Left ventricle myocardium inferior (tissue), 1 donor: ENCODE results near the gene CSPG5. TPM values are rescaled to one million over a fixed set of nuclear protein-coding genes. Genes with fewer than 3 reads are reported as not detected.

Experiments
- DNase-seq: peaks from one replicate; pipeline ENCODE4 v3.0.0-alpha.2; 2020
- H3K27ac ChIP-seq: fragments of 200-600 bp; replicated peaks from 2 replicates; pipeline ENCODE4 v1.8.0; 2021
- H3K27me3 ChIP-seq: fragments of 200-600 bp; 2 replicates; pipeline ENCODE4 v1.8.0; 2021; ENCODE audit warnings: low read depth
- H3K36me3 ChIP-seq: fragments of 200-600 bp; 2 replicates; pipeline ENCODE4 v1.8.0; 2021
- H3K4me1 ChIP-seq: fragments of 200-600 bp; 2 replicates; pipeline ENCODE4 v1.8.0; 2021
- H3K4me3 ChIP-seq: fragments of 200-600 bp; 2 replicates; pipeline ENCODE4 v1.8.0; 2021; ENCODE audit warnings: mild to moderate bottlenecking, moderate library complexity
- H3K9me3 ChIP-seq: fragments of 200-600 bp; replicated peaks from 2 replicates; pipeline ENCODE4 v1.8.0; 2021
- intact Hi-C: fragments of 100-400 bp; cut with micrococcal nuclease; formaldehyde crosslinking; loops from one replicate; pipeline ENCODE4 v1.11.0; 2022
- total RNA-seq: library from RNA; stranded (reverse); fragmentation: NEBNext Ultra II Directional; extraction: Animal tissue kit (Norgen Biotek cat#: 25700); gene quantifications from one replicate; pipeline ENCODE4 v1.2.1, GENCODE V29; 2021
- TF ChIP-seq, protein P1 (sequence below): fragments of 200-600 bp; IDR thresholded peaks from 2 replicates; pipeline ENCODE4 v1.8.0; 2021; ENCODE audit warnings: antibody characterized with exemption, mild to moderate bottlenecking, borderline replicate concordance
- donor health status: DM: no; HTN: yes; CAD: no; lungs with severe emphysema.

Gene CSPG5
- total RNA-seq, 1 donor from 2014 or later: 0.22 TPM

DNA sequence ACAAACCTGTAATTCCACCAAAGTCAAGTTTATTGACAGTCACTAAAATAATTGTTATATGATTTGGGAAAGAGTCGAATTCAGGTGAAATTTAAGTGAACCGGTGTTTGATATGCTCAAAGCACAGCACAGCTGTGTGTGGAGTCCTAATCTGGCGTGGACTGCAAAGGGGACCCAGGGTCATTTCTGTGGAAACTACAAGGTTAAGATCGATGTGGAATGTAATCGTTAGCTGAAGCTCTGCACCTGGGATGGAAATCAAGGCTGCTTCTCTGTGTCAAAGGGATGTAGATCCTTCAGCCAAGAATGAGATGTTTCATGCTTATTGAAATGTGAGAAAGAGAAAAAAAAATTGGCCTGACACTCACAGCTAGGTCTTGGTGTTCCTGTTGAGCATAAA lies 63.6 kb downstream of the CSPG5 start:
- Histone ChIP-seq H3K4me3 (no peak overlapping the region), H3K4me1 (peaks cover 17% of the 10 kb centered on the region), H3K27me3 (no peaks in the 10 kb centered on the region), H3K36me3 (peaks cover 1% of the 10 kb centered on the region), H3K27ac (no peak overlapping the region), H3K9me3 (no peaks in the 10 kb centered on the region)
- intact Hi-C loops: no loop called here
- TF ChIP-seq, protein P1, sequence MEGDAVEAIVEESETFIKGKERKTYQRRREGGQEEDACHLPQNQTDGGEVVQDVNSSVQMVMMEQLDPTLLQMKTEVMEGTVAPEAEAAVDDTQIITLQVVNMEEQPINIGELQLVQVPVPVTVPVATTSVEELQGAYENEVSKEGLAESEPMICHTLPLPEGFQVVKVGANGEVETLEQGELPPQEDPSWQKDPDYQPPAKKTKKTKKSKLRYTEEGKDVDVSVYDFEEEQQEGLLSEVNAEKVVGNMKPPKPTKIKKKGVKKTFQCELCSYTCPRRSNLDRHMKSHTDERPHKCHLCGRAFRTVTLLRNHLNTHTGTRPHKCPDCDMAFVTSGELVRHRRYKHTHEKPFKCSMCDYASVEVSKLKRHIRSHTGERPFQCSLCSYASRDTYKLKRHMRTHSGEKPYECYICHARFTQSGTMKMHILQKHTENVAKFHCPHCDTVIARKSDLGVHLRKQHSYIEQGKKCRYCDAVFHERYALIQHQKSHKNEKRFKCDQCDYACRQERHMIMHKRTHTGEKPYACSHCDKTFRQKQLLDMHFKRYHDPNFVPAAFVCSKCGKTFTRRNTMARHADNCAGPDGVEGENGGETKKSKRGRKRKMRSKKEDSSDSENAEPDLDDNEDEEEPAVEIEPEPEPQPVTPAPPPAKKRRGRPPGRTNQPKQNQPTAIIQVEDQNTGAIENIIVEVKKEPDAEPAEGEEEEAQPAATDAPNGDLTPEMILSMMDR: no peak
- no peak for DNase-seq

DNA sequence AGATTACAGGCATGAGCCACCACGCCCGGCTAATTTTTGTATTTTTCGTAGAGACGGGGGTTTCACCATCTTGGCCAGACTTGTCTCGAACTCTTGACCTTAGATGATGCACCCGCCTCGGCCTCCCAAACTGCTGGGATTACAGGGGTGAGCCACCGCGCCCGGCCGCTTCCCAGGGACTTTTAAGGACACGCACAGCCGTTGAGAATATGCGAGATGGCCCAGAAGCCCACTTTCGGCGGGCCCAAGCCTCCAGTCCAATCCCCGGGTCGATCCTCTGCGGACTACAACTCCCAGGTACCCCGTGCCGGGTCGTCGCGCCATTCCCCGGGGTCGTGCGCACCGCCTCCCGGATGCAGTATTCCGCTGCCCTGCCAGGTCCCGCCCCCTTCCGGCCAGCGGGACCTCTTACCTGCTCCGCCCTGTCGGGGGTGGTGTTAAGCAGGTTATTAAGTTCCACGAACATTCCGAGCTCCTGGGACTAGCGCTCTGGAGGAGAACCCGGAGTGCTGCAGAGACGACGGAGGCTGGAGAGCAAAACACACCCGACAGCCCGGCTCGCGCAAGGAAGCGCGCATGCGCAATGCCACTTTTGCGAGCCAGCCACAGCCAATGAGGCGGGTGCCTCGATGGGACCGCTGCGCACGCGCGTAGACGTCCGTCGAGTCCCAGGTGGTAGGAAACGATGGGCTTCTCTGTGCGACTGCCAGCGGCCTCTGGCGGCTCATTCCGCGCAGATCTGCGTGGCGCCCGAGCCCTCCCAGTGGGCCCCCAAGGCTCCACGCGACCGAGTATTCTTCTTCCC lies 65.3 kb downstream of the CSPG5 start, which contains the start of gene ELP6:
Gene ELP6, minus strand, starts transcription at position 588 of the 805 bp plus-strand sequence. Its CDS starts 122 bp downstream, at position 466.
- Histone ChIP-seq H3K27me3 (no peaks in the 10 kb centered on the region), H3K27ac (peak within 1 kb of the TSS; percentile 95), H3K4me3 (peak within 1 kb of the TSS; percentile 80), H3K36me3 (peaks cover 17% of the 10 kb centered on the region), H3K4me1 (peaks cover 17% of the 10 kb centered on the region), H3K9me3 (no peaks in the 10 kb centered on the region)
- intact Hi-C loops: no loop called here
- TF ChIP-seq, protein P1: peak; percentile 56
- DNase-seq: peak; percentile 97

DNA sequence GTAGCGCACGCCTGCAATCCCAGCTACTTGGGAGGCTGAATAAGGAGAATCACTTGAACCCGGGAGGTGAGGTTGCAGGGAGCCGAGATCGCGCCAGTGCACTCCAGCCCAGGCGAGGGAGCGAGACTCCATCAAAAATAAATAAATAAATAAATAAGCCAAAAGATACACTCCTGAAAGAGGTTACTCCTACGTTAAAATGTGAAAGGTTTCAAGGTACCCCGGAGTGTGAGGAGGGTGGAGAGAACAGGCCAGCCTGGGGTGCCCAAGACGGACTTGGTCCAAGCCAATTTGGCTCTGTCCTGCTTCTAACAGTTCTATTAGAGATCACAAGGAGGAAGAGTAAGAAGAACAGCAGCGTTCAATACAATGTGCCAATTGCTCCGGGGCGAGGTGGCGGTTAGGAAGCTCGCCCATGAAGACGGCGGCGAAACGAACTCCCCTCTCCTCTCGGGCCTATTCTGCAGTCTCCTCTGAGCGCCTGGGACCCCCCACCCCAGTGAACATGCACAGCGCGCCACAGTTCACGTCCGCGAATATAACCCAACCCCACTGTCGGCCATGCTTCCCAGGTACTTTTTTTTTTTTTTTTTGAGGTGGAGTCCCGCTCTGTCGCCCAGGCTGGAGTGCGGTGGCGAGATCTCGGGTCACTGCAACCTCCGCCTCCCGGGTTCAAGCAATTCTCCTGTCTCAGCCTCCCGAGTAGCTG lies 66.1 kb downstream of the CSPG5 start:
- TF ChIP-seq, protein P1: no peak
- no peaks in the 10 kb centered on the region for H3K27me3 ChIP-seq
- H3K27ac ChIP-seq: peak overlapping the region; percentile 95
- H3K4me1 ChIP-seq: peaks cover 17% of the 10 kb centered on the region
- H3K4me3 ChIP-seq: peak overlapping the region; percentile 80
- DNase-seq: no peak
- intact Hi-C loops: no loop called here
- no peaks in the 10 kb centered on the region for H3K9me3 ChIP-seq
- peaks cover 23% of the 10 kb centered on the region for H3K36me3 ChIP-seq

Other genes starting within 250 kb of the CSPG5 start
- gene PTPN23, start 197.8 kb downstream of the CSPG5 start, total RNA-seq: 20.0 TPM
- 43.1 TPM for gene SCAP, start 102.9 kb downstream of the CSPG5 start, total RNA-seq
- gene ELP6, start 65.2 kb downstream of the CSPG5 start, total RNA-seq: 20.4 TPM
- gene SMARCC1, start 203.0 kb upstream of the CSPG5 start, total RNA-seq: 22.9 TPM
- 49.8 TPM for gene DHX30, start 224.3 kb upstream of the CSPG5 start, total RNA-seq